Bronchial smooth muscle cell (primary cell): ENCODE results near the gene C1GALT1C1L. TPM values are rescaled to one million over a fixed set of nuclear protein-coding genes. Genes with fewer than 3 reads are reported as not detected.

Source experiments
- total RNA-seq: library from RNA; depleted of rRNA; stranded (reverse); fragments of >200 nt; gene quantifications from 2 replicates; pipeline ENCODE4 v1.2.1, GENCODE V29; 2014

C1GALT1C1L gene
- total RNA-seq = 0.34 and 0.79 TPM in 2 replicates

GRCh38 chr2:43676322-43677050 is at the start of gene C1GALT1C1L:
Gene C1GALT1C1L, minus strand, starts transcription at chr2:43676429. Its CDS starts 107 bp downstream, at chr2:43676322.

GRCh38 chr2:43637030-43637803 is 39.0 kb downstream of the C1GALT1C1L start, which contains the start of gene PLEKHH2:
Gene PLEKHH2, plus strand, starts transcription at chr2:43637260. Its CDS starts 7,414 bp downstream, at chr2:43644674.

Other genes starting within 250 kb of the C1GALT1C1L start
- gene THADA, start 80.4 kb downstream of the C1GALT1C1L start, total RNA-seq = 28.4 and 40.4 TPM in 2 replicates
- 4.4 and 6.5 TPM in 2 replicates for gene PLEKHH2, start 39.2 kb downstream of the C1GALT1C1L start, total RNA-seq
- gene DYNC2LI1, start 97.6 kb upstream of the C1GALT1C1L start, total RNA-seq = 17.9 and 24.6 TPM in 2 replicates
- not detected in 2 replicates for gene ABCG5, start 162.4 kb upstream of the C1GALT1C1L start, total RNA-seq
- not detected in 2 replicates for gene ABCG8, start 162.5 kb upstream of the C1GALT1C1L start, total RNA-seq